GM10266 (cell line): ENCODE data around the gene DSG2.
A peak's percentile ranks its signal among the peaks of the same experiment; 100 is the strongest.
"Not testable (repeated sequence)": the region's sequence is repeated elsewhere in the genome, so short reads cannot be mapped to it uniquely, and the experiment has no call there.

Source experiments
- DNase-seq: peaks from one replicate; pipeline ENCODE4 v3.0.0; 2012; ENCODE audit errors: extremely low spot score
- TF ChIP-seq, protein P1 (sequence below): IDR thresholded peaks from 2 replicates; pipeline ENCODE4 v1.5.1; 2012; ENCODE audit warnings: mild to moderate bottlenecking, low read depth; ENCODE audit not compliant: control insufficient read depth, insufficient read depth; ENCODE audit errors: missing control alignments

DSG2 gene

DNA sequence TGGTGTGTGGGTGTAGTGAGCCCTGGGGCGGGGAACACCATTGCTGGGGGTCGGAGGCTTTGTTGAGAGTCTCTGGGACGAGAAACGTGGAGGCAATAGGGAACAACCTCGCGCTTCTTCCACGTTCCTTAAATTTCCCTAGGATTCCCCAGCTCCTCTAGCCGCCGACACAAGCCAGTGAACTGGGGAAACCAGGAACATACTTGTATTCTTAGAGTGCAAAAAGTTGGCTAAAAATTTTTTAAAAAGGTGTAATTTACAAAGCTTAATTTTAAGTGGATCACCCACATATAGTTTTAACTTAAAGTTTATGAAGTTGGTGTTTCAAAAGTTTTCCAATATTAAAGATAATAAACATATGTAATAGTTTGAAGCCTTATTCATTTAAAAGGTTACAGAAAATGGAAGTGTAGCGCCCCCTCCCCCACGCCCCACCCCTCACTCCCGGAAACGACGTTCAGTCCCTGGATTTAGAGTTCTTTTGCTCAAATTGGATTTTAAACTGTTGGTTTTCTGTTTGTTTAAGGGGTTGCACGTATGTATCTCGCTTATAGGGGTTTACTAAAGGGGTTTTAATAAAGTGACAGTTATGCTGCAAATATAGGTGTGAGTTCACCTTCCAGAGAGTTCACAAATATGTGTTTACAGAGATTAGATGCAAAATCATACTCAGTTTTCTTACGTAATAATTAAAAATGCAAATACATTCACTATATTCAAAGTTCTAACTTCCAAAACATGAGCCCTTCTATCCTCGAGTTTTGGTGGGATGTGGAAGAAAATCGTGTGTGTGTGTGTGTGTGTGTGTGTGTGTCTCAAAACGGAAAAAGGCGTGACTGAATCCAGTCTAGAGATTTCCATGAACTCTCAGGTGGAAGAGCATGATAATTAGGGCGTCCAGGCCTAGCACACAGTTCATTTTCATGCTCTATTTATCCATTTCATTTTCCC is 872 bp downstream of the DSG2 start:
- DNase-seq = peak; percentile 34
- TF ChIP-seq, protein P1, sequence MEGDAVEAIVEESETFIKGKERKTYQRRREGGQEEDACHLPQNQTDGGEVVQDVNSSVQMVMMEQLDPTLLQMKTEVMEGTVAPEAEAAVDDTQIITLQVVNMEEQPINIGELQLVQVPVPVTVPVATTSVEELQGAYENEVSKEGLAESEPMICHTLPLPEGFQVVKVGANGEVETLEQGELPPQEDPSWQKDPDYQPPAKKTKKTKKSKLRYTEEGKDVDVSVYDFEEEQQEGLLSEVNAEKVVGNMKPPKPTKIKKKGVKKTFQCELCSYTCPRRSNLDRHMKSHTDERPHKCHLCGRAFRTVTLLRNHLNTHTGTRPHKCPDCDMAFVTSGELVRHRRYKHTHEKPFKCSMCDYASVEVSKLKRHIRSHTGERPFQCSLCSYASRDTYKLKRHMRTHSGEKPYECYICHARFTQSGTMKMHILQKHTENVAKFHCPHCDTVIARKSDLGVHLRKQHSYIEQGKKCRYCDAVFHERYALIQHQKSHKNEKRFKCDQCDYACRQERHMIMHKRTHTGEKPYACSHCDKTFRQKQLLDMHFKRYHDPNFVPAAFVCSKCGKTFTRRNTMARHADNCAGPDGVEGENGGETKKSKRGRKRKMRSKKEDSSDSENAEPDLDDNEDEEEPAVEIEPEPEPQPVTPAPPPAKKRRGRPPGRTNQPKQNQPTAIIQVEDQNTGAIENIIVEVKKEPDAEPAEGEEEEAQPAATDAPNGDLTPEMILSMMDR = no peak

DNA sequence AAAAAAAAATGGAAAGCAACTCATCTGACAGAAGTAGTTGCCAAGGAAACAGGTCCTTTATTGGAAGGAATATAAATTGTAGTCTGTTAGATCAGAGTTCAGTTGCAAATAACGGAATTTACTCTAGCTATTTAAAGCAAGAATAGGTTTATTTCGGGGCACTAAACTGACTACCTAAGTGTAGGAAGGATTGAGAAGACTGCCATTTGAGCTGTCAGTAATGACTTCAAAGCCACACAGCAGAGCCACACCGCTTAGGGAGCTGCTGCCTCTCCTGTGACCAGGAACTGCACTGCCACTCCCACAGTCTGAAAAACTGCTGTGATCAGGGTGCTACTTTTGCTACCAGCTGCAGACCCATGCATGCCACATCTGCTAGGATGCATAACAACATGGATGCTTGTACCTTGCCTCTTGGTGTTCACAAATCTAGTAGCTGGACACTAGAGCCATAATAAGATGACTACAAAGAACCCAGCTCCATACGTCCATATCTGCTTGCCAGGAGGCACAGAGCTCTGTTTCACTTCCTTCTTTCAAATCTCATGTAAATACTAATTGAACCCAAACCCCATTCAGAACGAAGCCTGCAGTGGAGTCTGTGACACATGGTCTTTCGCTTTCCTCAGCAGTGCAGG is 2.2 kb downstream of the DSG2 start:
- DNase-seq = peak; percentile 73
- TF ChIP-seq, protein P1 = no peak

DNA sequence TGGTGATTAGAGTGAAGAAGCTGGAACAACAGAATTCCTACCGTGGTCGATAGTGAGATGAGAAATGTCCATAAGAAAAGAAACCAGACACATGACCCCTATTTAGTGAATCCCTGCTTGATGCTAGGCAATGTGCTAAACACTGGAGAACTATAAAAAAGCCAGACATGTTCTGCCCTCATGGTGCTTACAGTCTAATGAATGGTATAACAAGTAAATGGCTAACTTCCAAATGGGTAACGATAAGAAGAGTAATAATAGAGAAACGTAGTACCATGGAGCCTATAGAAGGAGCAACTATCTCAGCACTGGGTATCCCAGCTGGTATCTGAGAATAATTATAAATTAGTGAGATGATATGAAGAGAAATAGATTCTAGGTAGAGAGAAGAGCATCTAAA is 5.0 kb downstream of the DSG2 start:
- no peak for DNase-seq
- TF ChIP-seq, protein P1 = no peak

DNA sequence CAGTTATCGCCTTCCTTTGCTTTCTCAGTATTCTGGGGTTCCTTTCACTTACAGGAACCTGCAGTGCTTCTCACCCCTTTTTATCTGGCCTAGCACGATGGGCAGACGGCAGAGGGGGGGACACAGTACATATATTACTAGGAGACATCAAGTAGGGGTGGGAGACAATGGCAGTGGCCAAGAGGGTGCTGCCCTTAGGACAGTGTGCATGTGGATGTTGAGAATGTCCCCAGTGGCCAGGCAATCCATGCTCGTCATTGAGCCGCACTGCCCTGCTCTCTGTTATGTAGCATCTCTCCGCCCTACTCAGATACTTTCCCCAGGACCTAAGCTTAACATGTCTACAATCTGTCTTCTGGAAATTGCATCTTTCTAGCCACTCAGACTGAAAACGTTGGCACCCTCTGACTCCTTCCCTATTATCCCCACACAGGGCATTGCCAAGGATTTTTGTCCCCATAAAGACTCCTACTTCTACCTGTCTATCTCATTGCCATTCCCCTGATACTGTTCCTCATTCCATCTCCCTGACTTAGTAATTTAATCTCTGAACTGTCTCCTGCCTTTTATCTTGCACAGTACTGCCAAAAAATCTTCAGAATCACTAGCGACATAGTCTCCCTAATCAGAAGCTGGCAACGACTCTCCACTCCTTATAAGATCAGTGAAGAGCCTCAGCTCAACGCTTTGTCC is 6.6 kb downstream of the DSG2 start:
- no peak for DNase-seq
- TF ChIP-seq, protein P1 = no peak

DNA sequence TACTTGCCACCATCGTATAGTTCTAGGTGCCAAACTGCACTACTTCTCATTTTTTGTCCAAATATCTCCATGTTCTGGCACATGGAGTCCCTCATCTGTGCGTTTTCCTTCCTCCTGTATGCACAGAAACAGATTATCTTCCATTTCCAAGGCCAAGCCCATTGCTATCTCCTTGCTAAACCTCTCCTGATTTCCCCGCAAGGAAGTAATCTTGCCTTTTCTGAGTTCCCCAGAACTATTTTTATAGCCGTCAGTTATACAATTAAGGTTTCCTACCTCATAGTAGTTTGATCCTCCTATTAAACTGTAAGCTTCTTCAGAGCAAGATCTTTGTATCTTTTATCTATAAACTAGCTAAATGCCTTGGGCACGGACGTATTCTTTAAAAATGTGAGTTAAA is 7.2 kb downstream of the DSG2 start:
- no peak for DNase-seq
- TF ChIP-seq, protein P1 = no peak

DNA sequence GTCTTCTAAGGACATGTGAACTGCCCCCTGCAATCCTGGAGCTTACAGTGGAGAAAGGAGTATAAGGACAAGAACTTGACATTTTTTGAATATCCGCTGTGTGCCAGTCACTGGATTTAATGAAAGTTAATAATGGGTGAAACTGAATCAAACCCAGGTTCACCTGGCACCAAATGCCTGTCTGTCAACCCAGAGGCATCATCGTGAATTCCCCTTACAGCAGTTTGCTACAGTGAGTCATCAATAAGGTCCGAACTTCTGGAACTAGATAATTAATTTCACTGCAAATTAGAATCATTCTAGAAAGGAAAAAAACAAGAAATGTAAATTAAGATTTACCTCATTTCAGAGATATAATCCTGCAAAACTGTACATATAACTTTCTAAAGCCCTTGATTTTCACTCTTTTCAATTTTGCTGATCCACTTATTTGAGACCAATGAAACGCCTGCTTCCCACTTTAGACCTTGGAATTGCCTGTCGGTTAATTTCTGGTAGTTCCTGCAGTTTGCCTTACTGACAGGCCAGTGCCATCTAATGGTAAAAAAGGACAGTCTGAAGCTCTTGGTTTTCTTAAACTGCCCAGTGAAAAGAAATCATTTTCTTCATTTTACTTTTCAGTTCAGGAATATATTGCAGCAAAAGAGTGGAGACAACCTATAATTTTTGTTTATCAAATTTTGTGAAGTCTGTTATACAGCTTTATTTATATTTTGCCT is 8.2 kb downstream of the DSG2 start:
- DNase-seq = no peak
- TF ChIP-seq, protein P1 = no peak

DNA sequence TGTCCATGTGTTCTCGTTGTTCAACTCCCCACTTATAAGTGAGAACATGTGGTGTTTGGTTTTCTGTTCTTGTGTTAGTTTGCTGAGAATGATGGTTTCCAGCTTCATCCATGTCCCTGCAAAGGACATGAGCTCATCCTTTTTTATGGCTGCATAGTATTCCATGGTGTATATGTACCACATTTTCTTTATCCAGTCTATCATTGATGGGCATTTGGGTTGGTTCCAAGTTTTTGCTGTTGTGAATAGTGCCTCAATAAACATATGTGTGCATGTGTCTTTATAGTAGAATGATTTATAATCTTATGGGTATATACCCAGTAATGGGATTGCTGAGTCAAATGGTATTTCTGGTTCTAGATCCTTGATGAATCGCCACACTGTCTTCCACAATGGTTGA is 9.1 kb downstream of the DSG2 start:
- DNase-seq = not testable (repeated sequence)
